Ishikawa (cell line): ENCODE measurements around the gene CPO.

Experiments
- CEBPB ChIP-seq: IDR thresholded peaks from 2 replicates; pipeline ENCODE4 v1.6.1; 2012
- CREB1 ChIP-seq: IDR thresholded peaks from 2 replicates; pipeline ENCODE4 v1.6.1; 2012; ENCODE audit warnings: low read depth
- EGR1 ChIP-seq: IDR thresholded peaks from 2 replicates; pipeline ENCODE4 v1.6.1; 2012
- EP300 ChIP-seq: IDR thresholded peaks from 2 replicates; pipeline ENCODE4 v1.6.1; 2012; ENCODE audit warnings: borderline replicate concordance
- FOXM1 ChIP-seq: IDR thresholded peaks from 2 replicates; pipeline ENCODE4 v1.6.1; 2012; ENCODE audit warnings: low read depth, borderline replicate concordance
- NFIC ChIP-seq: IDR thresholded peaks from 2 replicates; pipeline ENCODE4 v1.6.1; 2012
- RAD21 ChIP-seq: IDR thresholded peaks from 2 replicates; pipeline ENCODE4 v1.6.1; 2012; ENCODE audit warnings: low read depth
- TAF1 ChIP-seq: IDR thresholded peaks from 2 replicates; pipeline ENCODE4 v1.6.1; 2012; ENCODE audit warnings: low read depth, mild to moderate bottlenecking
- TCF12 ChIP-seq: IDR thresholded peaks from 2 replicates; pipeline ENCODE4 v1.6.1; 2012; ENCODE audit warnings: low read depth
- TEAD4 ChIP-seq: IDR thresholded peaks from 2 replicates; pipeline ENCODE4 v1.6.1; 2012
- YY1 ChIP-seq: IDR thresholded peaks from 2 replicates; pipeline ENCODE4 v1.6.1; 2012; ENCODE audit warnings: low read depth
- ZBTB7A ChIP-seq: IDR thresholded peaks from 2 replicates; pipeline ENCODE4 v1.6.1; 2012; ENCODE audit warnings: low read depth
- TF ChIP-seq, protein P1 (sequence below): IDR thresholded peaks from 2 replicates; pipeline ENCODE4 v1.6.1; 2012
- TF ChIP-seq, protein P2 (sequence below): IDR thresholded peaks from 2 replicates; pipeline ENCODE4 v1.6.1; 2012
- TF ChIP-seq, protein P3 (sequence below): IDR thresholded peaks from 2 replicates; pipeline ENCODE4 v1.6.1; 2012; ENCODE audit warnings: low read depth, mild to moderate bottlenecking

The CPO gene

DNA sequence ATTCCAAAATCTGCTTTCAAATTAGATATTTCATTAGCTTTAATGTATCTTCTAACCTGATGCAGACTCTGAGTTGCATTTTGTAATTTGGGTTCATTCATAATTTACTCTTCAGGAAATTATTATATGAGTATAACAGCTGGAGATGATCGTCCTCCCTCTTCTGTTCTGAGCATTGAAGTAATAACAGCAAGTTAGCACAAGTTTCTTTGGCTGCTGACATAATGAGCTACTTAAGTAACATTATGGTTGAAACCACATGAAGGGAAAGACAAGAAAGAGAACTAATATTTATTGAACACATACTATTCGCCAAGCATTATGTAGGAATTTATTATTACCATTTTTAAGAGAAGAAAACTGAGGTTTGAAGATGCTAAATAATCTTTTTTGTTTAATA is 75.1 kb downstream of the CPO start:
- no peak for TF ChIP-seq CEBPB
- TF ChIP-seq TAF1, result no peak
- TF ChIP-seq YY1, result no peak
- no peak for TF ChIP-seq EGR1
- TF ChIP-seq EP300, result no peak
- no peak for TF ChIP-seq CREB1
- TF ChIP-seq, protein P1, sequence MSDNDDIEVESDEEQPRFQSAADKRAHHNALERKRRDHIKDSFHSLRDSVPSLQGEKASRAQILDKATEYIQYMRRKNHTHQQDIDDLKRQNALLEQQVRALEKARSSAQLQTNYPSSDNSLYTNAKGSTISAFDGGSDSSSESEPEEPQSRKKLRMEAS, result no peak
- TF ChIP-seq RAD21, result no peak
- TF ChIP-seq, protein P2, sequence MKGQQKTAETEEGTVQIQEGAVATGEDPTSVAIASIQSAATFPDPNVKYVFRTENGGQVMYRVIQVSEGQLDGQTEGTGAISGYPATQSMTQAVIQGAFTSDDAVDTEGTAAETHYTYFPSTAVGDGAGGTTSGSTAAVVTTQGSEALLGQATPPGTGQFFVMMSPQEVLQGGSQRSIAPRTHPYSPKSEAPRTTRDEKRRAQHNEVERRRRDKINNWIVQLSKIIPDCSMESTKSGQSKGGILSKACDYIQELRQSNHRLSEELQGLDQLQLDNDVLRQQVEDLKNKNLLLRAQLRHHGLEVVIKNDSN, result no peak
- TF ChIP-seq TEAD4, result no peak
- TF ChIP-seq ZBTB7A, result no peak
- no peak for TF ChIP-seq NFIC

DNA sequence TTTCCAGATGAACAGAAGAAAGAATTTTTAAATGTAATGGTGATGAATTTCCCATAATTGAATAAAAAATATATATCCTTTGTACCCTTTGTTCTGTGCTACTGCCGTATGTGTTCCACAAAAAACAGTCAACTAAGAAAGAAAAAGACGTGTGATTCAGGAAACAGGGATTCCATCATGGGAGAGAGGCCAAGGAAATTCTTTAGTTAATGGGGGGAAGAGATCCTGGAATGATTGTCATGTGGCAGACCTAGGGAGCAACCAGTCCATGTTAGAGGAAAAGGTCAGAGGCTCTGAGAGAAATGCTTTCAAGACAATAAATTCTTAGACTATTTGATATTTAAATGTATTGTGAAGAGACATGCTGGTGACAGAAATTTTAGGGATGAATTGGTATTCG is 76.6 kb downstream of the CPO start:
- TF ChIP-seq YY1 (no peak), EP300 (no peak), EGR1 (no peak), ZBTB7A (no peak), TCF12 (no peak), CEBPB (no peak), TEAD4 (no peak), TAF1 (no peak), FOXM1 (no peak), NFIC (no peak), RAD21 (no peak), CREB1 (no peak)
- TF ChIP-seq, protein P1, result no peak
- TF ChIP-seq, protein P2, result no peak
- TF ChIP-seq, protein P3, sequence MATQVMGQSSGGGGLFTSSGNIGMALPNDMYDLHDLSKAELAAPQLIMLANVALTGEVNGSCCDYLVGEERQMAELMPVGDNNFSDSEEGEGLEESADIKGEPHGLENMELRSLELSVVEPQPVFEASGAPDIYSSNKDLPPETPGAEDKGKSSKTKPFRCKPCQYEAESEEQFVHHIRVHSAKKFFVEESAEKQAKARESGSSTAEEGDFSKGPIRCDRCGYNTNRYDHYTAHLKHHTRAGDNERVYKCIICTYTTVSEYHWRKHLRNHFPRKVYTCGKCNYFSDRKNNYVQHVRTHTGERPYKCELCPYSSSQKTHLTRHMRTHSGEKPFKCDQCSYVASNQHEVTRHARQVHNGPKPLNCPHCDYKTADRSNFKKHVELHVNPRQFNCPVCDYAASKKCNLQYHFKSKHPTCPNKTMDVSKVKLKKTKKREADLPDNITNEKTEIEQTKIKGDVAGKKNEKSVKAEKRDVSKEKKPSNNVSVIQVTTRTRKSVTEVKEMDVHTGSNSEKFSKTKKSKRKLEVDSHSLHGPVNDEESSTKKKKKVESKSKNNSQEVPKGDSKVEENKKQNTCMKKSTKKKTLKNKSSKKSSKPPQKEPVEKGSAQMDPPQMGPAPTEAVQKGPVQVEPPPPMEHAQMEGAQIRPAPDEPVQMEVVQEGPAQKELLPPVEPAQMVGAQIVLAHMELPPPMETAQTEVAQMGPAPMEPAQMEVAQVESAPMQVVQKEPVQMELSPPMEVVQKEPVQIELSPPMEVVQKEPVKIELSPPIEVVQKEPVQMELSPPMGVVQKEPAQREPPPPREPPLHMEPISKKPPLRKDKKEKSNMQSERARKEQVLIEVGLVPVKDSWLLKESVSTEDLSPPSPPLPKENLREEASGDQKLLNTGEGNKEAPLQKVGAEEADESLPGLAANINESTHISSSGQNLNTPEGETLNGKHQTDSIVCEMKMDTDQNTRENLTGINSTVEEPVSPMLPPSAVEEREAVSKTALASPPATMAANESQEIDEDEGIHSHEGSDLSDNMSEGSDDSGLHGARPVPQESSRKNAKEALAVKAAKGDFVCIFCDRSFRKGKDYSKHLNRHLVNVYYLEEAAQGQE, result no peak
